ENCODE data around the gene MGAT5.

The MGAT5 gene

DNA sequence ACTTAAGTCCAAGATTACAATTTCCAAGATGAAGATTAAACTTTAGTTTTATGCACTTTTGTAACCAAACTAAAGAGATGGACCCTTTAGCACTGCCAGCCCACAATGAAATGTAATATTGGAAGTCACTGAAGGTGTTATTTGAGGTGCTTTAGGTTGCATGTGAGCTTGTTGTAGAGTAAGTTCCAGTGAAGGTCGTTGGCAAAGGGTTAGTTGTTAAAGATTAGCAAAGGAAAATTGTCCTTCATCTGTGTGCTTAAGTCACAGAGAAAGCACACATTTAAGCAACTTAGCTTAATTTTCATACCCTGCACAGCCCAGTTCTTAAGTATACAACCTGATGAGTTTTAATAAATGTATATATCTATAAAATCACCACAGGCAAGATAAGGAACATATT lies 46.7 kb downstream of the MGAT5 start:
- no peak overlapping the region for H3K4me2 ChIP-seq (ENCODE audit: low read length)
- H4K20me1 ChIP-seq (ENCODE audit: insufficient read depth, low read length) = no peaks in the 10 kb centered on the region
- H3K4me1 ChIP-seq (ENCODE audit: insufficient read depth, low read length, severe bottlenecking) = peaks cover 67% of the 10 kb centered on the region
- no peak overlapping the region for H3K4me3 ChIP-seq (ENCODE audit: low read depth, low read length, poor library complexity, severe bottlenecking)
- H3K27me3 ChIP-seq (ENCODE audit: insufficient read depth, low read length) = no peaks in the 10 kb centered on the region
- peaks cover 44% of the 10 kb centered on the region; the same call in 1 of the 2 replicates for H3K36me3 ChIP-seq (ENCODE audit: insufficient read depth, low read length)
- H3K27ac ChIP-seq (ENCODE audit: low read depth, low read length, poor library complexity, severe bottlenecking) = no peak overlapping the region
- no peaks in the 10 kb centered on the region for H3F3A ChIP-seq (ENCODE audit: insufficient read depth, low read length)
- TF ChIP-seq EZH2 (IDR thresholded peaks at IDR 0.05; ENCODE audit: borderline replicate concordance, low read length) (no peak), CTCF (IDR thresholded peaks at IDR 0.05; ENCODE audit: low read length) (no peak)
- H3K9me3 ChIP-seq (ENCODE audit: low read length) = no peaks in the 10 kb centered on the region
- no peaks in the 10 kb centered on the region for H3K9me2 ChIP-seq (ENCODE audit: low read depth, low read length)
- peaks cover 36% of the 10 kb centered on the region for H3K79me2 ChIP-seq (ENCODE audit: insufficient read depth, low read length)
- H3K9ac ChIP-seq (ENCODE audit: low read length) = no peak overlapping the region
- no peak overlapping the region for H2AFZ ChIP-seq (ENCODE audit: low read length)

DNA sequence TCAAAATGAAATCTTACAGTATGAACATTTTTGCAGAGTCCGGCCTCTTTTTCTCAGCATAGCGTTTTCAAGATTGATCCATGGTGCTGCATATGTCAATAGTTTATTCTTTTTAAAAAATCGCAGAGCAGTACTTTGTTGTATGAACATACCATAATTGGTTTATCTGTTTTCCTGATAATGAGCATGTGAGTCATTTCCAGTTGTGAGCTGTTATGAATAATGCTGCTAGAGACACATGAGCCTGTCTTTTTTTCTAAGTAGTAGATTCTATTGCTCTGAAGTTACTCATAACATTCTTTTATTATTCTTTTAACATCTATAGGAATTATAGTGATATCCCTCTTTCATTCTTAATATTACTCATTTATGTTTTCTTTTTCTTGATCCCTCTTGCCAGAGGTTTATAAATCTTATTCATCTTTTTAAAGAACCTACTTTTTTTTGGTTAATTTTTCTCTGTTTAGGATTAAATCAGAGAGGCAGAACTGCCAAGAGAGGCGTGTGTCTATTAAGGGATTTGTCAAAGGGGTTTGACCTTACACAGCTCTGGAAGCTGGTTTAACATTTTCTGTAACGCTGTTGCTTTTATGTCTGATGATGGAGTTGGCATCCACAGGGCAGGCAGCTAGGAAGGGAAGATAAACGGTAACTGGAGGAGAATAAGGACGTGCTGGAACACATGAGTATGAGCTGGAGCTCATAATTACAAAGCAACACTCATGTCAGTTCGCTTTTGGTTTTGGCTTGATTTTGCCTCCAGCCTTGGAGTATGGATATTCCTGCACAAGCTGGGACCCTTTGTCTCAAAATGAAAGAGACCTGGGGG lies 47.4 kb downstream of the MGAT5 start:
- peak overlapping the region; percentile 30; the same call in 1 of the 2 replicates for H3K4me2 ChIP-seq (ENCODE audit: low read length)
- H3K4me3 ChIP-seq (ENCODE audit: low read depth, low read length, poor library complexity, severe bottlenecking) = no peak overlapping the region
- H3K9ac ChIP-seq (ENCODE audit: low read length) = no peak overlapping the region
- H3F3A ChIP-seq (ENCODE audit: insufficient read depth, low read length) = no peaks in the 10 kb centered on the region
- H3K9me2 ChIP-seq (ENCODE audit: low read depth, low read length) = no peaks in the 10 kb centered on the region
- H3K27me3 ChIP-seq (ENCODE audit: insufficient read depth, low read length) = no peaks in the 10 kb centered on the region
- peaks cover 59% of the 10 kb centered on the region for H3K4me1 ChIP-seq (ENCODE audit: insufficient read depth, low read length, severe bottlenecking)
- peaks cover 35% of the 10 kb centered on the region; the same call in 1 of the 2 replicates for H3K79me2 ChIP-seq (ENCODE audit: insufficient read depth, low read length)
- peaks cover 49% of the 10 kb centered on the region; the same call in 1 of the 2 replicates for H3K36me3 ChIP-seq (ENCODE audit: insufficient read depth, low read length)
- no peak overlapping the region for H2AFZ ChIP-seq (ENCODE audit: low read length)
- H4K20me1 ChIP-seq (ENCODE audit: insufficient read depth, low read length) = no peaks in the 10 kb centered on the region
- peak overlapping the region; percentile 44 for H3K27ac ChIP-seq (ENCODE audit: low read depth, low read length, poor library complexity, severe bottlenecking)
- no peak for TF ChIP-seq CTCF (IDR thresholded peaks at IDR 0.05; ENCODE audit: low read length)
- no peak for TF ChIP-seq EZH2 (IDR thresholded peaks at IDR 0.05; ENCODE audit: borderline replicate concordance, low read length)
- no peaks in the 10 kb centered on the region for H3K9me3 ChIP-seq (ENCODE audit: low read length)

DNA sequence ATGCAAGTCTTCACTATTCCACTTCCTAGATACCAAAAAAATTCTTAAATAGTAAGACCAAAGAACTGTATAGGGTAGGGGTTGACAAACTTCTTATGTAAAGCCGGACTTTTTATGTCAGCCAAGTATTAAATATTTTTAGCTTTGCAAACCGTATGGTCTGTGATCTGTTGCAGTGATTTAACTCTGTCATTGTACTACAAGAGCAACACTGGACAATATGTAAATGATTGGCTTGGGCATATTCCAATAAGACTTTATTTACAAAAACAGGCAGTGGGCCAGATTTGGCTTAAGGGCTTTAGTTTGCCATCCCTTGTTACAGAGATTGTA lies 48.0 kb downstream of the MGAT5 start:
- Histone ChIP-seq H3K36me3 (ENCODE audit: insufficient read depth, low read length) (peaks cover 51% of the 10 kb centered on the region; the same call in 1 of the 2 replicates), H3K79me2 (ENCODE audit: insufficient read depth, low read length) (peaks cover 31% of the 10 kb centered on the region; the same call in 1 of the 2 replicates), H3K9me3 (ENCODE audit: low read length) (no peaks in the 10 kb centered on the region), H3K4me1 (ENCODE audit: insufficient read depth, low read length, severe bottlenecking) (peaks cover 54% of the 10 kb centered on the region), H3K9me2 (ENCODE audit: low read depth, low read length) (no peaks in the 10 kb centered on the region), H4K20me1 (ENCODE audit: insufficient read depth, low read length) (no peaks in the 10 kb centered on the region), H3K27ac (ENCODE audit: low read depth, low read length, poor library complexity, severe bottlenecking) (peak overlapping the region; percentile 44), H3K9ac (ENCODE audit: low read length) (no peak overlapping the region), H3K27me3 (ENCODE audit: insufficient read depth, low read length) (no peaks in the 10 kb centered on the region), H3K4me2 (ENCODE audit: low read length) (peak overlapping the region; percentile 30; the same call in 1 of the 2 replicates), H3F3A (ENCODE audit: insufficient read depth, low read length) (no peaks in the 10 kb centered on the region), H3K4me3 (ENCODE audit: low read depth, low read length, poor library complexity, severe bottlenecking) (no peak overlapping the region), H2AFZ (ENCODE audit: low read length) (no peak overlapping the region)
- TF ChIP-seq EZH2 (IDR thresholded peaks at IDR 0.05; ENCODE audit: borderline replicate concordance, low read length) (no peak), CTCF (IDR thresholded peaks at IDR 0.05; ENCODE audit: low read length) (no peak)
